ENCODE data around the gene OR51I1.

The OR51I1 gene

GRCh38 chr11:5476186-5476819 lies 35.0 kb upstream of the OR51I1 start:
- peak; percentile 58 for DNase-seq (ENCODE audit: low read depth)
- TF ChIP-seq CTCF (IDR thresholded peaks at IDR 0.05; ENCODE audit: insufficient read depth, low read depth, low read length, missing control alignments), result peak; percentile 85
- no peak overlapping the region for H3K4me3 ChIP-seq (ENCODE audit: low read depth, low read length)

- no peak for TF ChIP-seq CTCF (IDR thresholded peaks at IDR 0.05; ENCODE audit: insufficient read depth, low read depth, low read length, missing control alignments)
- no peak overlapping the region for H3K4me3 ChIP-seq (ENCODE audit: low read depth, low read length)
- DNase-seq (ENCODE audit: low read depth), result no peak
These were observed 32.6 kb upstream of the OR51I1 start for GRCh38 chr11:5473921-5474320.

GRCh38 chr11:5467527-5467926 lies 26.2 kb upstream of the OR51I1 start:
- no peak for DNase-seq (ENCODE audit: low read depth)
- H3K4me3 ChIP-seq (ENCODE audit: low read depth, low read length), result no peak overlapping the region
- TF ChIP-seq CTCF (IDR thresholded peaks at IDR 0.05; ENCODE audit: insufficient read depth, low read depth, low read length, missing control alignments), result no peak

- TF ChIP-seq CTCF (IDR thresholded peaks at IDR 0.05; ENCODE audit: insufficient read depth, low read depth, low read length, missing control alignments), result no peak
- no peak for DNase-seq (ENCODE audit: low read depth)
- H3K4me3 ChIP-seq (ENCODE audit: low read depth, low read length), result no peak overlapping the region
These were observed 19.8 kb upstream of the OR51I1 start for GRCh38 chr11:5460983-5461621.

- H3K4me3 ChIP-seq (ENCODE audit: low read depth, low read length), result no peak overlapping the region
- no peak for TF ChIP-seq CTCF (IDR thresholded peaks at IDR 0.05; ENCODE audit: insufficient read depth, low read depth, low read length, missing control alignments)
- DNase-seq (ENCODE audit: low read depth), result no peak
These were observed 8.1 kb upstream of the OR51I1 start for GRCh38 chr11:5449432-5449831.

- TF ChIP-seq CTCF (IDR thresholded peaks at IDR 0.05; ENCODE audit: insufficient read depth, low read depth, low read length, missing control alignments), result no peak
- no peak within 1 kb of the TSS for H3K4me3 ChIP-seq (ENCODE audit: low read depth, low read length)
- no peak for DNase-seq (ENCODE audit: low read depth)
These were observed 7.7 kb upstream of the OR51I1 start, which contains the start of gene OR51I2 for GRCh38 chr11:5449023-5449422. Gene OR51I2, plus strand, starts transcription at chr11:5449323. Its CDS starts 4,166 bp downstream, at chr11:5453489.
